HEK293T (cell line): ENCODE measurements around the gene SGTB.
"Not testable (repeated sequence)": the region's sequence is repeated elsewhere in the genome, so short reads cannot be mapped to it uniquely, and the experiment has no call there.

Source experiments
- CTCF ChIA-PET: fragments of 350-600 bp; formaldehyde crosslinking; extraction: SDS; loops from one replicate; lab custom pipeline; 2021; ENCODE audit warnings: antibody characterized with exemption, inconsistent platforms; lab: Yijun Ruan, JAX
- POLR2A ChIA-PET: fragments of 350-600 bp; formaldehyde crosslinking; extraction: SDS; loops from one replicate; lab custom pipeline; 2020; ENCODE audit warnings: antibody characterized with exemption, inconsistent platforms; lab: Yijun Ruan, JAX
- DNase-seq: peaks from one replicate; pipeline ENCODE4 v3.0.0; 2012; ENCODE audit warnings: mixed read lengths; ENCODE audit errors: extremely low spot score
- ARNT ChIP-seq: fragments of 450-650 bp; IDR thresholded peaks from 2 replicates; pipeline ENCODE4 v1.6.1; 2017; ENCODE audit warnings: mild to moderate bottlenecking
- BHLHE40 ChIP-seq: fragments of 450-650 bp; IDR thresholded peaks from 2 replicates; pipeline ENCODE4 v1.6.1; 2016; ENCODE audit warnings: mild to moderate bottlenecking, moderate library complexity, borderline replicate concordance
- CTBP1 ChIP-seq: fragments of 450-650 bp; IDR thresholded peaks from 2 replicates; pipeline ENCODE4 v1.6.1; 2016; ENCODE audit warnings: borderline replicate concordance
- ELF4 ChIP-seq: fragments of 450-650 bp; IDR thresholded peaks from 2 replicates; pipeline ENCODE4 v1.6.1; 2017; ENCODE audit warnings: antibody characterized with exemption
- FOXA1 ChIP-seq: fragments of 450-650 bp; IDR thresholded peaks from 2 replicates; pipeline ENCODE4 v1.6.1; 2016; ENCODE audit warnings: mild to moderate bottlenecking
- FOXK2 ChIP-seq: fragments of 450-650 bp; IDR thresholded peaks from 2 replicates; pipeline ENCODE4 v1.6.1; 2016; ENCODE audit warnings: mild to moderate bottlenecking
- FOXM1 ChIP-seq: fragments of 450-650 bp; IDR thresholded peaks from 2 replicates; pipeline ENCODE4 v1.6.1; 2017; ENCODE audit warnings: mild to moderate bottlenecking, borderline replicate concordance
- HDGF ChIP-seq: fragments of 450-650 bp; IDR thresholded peaks from 2 replicates; pipeline ENCODE4 v1.6.1; 2017; ENCODE audit warnings: antibody characterized with exemption, borderline replicate concordance
- L3MBTL2 ChIP-seq: fragments of 450-650 bp; conservative IDR thresholded peaks from 2 replicates; pipeline ENCODE4 v1.6.1; 2016; ENCODE audit warnings: mild to moderate bottlenecking
- LEF1 ChIP-seq: fragments of 450-650 bp; IDR thresholded peaks from 2 replicates; pipeline ENCODE4 v1.6.1; 2017; ENCODE audit warnings: mild to moderate bottlenecking, borderline replicate concordance
- NFRKB ChIP-seq: fragments of 450-650 bp; IDR thresholded peaks from 2 replicates; pipeline ENCODE4 v1.6.1; 2016; ENCODE audit warnings: mild to moderate bottlenecking, moderate library complexity
- SP1 ChIP-seq: fragments of 450-650 bp; IDR thresholded peaks from 2 replicates; pipeline ENCODE4 v1.6.1; 2017
- SUZ12 ChIP-seq: fragments of 450-650 bp; IDR thresholded peaks from 2 replicates; pipeline ENCODE4 v1.6.1; 2016; ENCODE audit warnings: mild to moderate bottlenecking
- TARDBP ChIP-seq: fragments of 450-650 bp; IDR thresholded peaks from 2 replicates; pipeline ENCODE4 v1.6.1; 2016
- ZNF384 ChIP-seq: fragments of 450-650 bp; IDR thresholded peaks from 2 replicates; pipeline ENCODE4 v1.6.1; 2016
- TF ChIP-seq, protein P1 (sequence below): fragments of 450-650 bp; IDR thresholded peaks from 2 replicates; pipeline ENCODE4 v1.6.1; 2016

SGTB gene

DNA sequence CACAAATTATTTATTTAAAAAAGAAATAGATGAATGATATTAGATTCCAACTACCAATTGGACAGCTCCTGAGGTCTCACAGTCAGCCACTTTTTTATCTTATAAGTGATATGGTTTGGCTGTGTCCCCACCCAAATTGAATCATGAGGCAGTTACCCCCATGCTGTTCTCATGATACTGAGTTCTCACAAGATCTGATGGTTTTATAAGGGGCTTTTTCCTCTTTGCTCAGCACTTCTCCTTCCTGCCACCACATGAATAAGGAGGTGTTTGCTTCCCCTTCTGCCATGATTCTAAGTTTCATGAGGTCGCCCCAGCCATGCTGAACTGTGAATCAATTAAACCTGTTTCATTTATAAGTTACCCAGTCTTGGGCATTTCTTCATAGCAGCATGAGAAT is 13.0 kb upstream of the SGTB start:
- ChIA-PET CTCF (no interaction called here), POLR2A (no interaction called here)
- DNase-seq = no peak
- TF ChIP-seq FOXA1 = no peak
- TF ChIP-seq, protein P1, sequence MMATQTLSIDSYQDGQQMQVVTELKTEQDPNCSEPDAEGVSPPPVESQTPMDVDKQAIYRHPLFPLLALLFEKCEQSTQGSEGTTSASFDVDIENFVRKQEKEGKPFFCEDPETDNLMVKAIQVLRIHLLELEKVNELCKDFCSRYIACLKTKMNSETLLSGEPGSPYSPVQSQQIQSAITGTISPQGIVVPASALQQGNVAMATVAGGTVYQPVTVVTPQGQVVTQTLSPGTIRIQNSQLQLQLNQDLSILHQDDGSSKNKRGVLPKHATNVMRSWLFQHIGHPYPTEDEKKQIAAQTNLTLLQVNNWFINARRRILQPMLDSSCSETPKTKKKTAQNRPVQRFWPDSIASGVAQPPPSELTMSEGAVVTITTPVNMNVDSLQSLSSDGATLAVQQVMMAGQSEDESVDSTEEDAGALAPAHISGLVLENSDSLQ = no peak
- TF ChIP-seq ARNT = no peak
- TF ChIP-seq FOXM1 = no peak
- no peak for TF ChIP-seq ZNF384
- TF ChIP-seq ELF4 = no peak
- no peak for TF ChIP-seq SUZ12
- no peak for TF ChIP-seq NFRKB
- TF ChIP-seq TARDBP = no peak
- TF ChIP-seq CTBP1 = no peak
- TF ChIP-seq FOXK2 = no peak
- TF ChIP-seq HDGF = no peak
- TF ChIP-seq L3MBTL2 = no peak

DNA sequence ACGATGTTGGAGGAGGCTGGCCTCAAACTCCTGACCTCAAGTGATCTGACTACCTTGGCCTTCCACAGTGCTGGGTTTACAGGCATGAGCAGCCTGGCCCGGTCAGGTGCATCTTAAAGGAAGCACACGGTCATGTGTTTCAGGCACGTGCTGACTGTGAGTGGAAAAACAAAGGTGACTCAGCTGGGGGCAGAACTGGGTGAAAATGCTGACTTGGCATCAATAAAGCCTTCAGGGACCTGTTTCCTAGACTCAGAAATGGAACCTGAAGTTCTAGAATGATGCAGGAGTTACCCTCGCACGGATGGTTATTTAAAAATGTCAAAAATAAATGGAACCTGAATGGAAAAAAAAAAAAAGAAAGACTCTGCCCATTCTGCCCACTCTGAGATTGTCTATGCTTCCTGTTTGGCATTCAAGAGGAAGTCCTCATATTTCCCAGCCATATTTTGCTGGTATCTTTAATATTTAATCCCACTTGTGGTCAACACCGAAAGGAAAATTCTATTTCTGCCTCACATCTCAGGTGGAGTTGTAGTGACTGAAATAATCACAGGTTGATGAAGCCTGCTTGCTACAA is 12.4 kb upstream of the SGTB start:
- POLR2A ChIA-PET, CTCF ChIA-PET: not testable (repeated sequence)

DNA sequence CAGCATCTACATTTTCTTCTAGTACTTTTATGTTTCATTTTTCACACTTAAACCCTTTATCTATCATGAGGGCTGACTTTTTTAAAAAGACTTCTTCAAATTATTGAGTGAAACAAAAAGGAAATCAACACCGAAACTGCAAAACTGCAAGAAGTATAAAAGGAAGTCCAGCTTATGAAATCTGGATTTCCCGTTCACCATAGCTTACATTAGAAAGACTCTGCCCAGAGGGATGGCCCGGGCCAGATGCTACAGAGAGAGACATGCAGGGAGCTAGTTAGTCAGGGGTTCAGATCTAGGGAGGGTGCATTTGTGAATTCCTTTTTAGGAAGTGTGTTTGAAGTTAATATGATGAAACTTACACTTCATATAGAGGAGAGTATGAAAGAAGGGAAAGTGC is 10.1 kb upstream of the SGTB start:
- POLR2A ChIA-PET, CTCF ChIA-PET, DNase-seq: not testable (repeated sequence)

More for the DNA sequence above, 12.4 kb upstream of the SGTB start:
- not testable (repeated sequence) for DNase-seq

- POLR2A ChIA-PET = no interaction called here
- DNase-seq = no peak
- CTCF ChIA-PET = interaction anchor here (0.6 to 0.7 kb wide), 2 partner anchors 493 to 1759 kb away, joined by 3 to 4 read pairs; no protein-coding TSS in a partner anchor
- no peak for TF ChIP-seq BHLHE40
- TF ChIP-seq HDGF = no peak
- no peak for TF ChIP-seq CTBP1
- TF ChIP-seq, protein P1 = no peak
- TF ChIP-seq SUZ12 = no peak
- no peak for TF ChIP-seq ZNF384
- TF ChIP-seq TARDBP = no peak
- TF ChIP-seq FOXA1 = no peak
- TF ChIP-seq SP1 = no peak
- TF ChIP-seq FOXK2 = no peak
- no peak for TF ChIP-seq ARNT
- TF ChIP-seq ELF4 = no peak
- no peak for TF ChIP-seq LEF1
- TF ChIP-seq L3MBTL2 = no peak
- no peak for TF ChIP-seq FOXM1
- TF ChIP-seq NFRKB = no peak
Observed at GRCh38 chr5:65730910-65731309, 9.0 kb upstream of the SGTB start.

DNA sequence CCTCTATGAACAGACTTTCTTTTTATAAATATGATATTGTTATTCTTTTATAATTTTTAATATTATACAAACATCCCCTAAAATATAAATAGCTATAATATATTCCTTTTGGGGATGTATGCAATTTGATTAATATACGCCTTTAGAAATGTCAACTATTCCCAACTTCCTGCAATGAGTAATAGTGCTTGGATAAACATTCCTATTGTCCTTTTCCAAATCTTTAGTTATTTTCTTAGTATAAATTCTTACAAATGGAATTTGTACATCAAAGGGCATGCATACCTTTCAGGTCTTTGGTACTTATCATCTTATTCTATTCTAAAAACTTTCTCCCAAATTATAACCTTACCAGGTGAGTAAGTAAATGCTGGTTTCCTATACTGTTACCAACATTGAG is 6.3 kb upstream of the SGTB start:
- CTCF ChIA-PET = no interaction called here
- TF ChIP-seq FOXA1 = no peak
- TF ChIP-seq NFRKB = no peak
- no peak for TF ChIP-seq BHLHE40
- no peak for TF ChIP-seq L3MBTL2
- no peak for TF ChIP-seq HDGF
- no peak for TF ChIP-seq ELF4
- TF ChIP-seq ZNF384 = no peak
- TF ChIP-seq SP1 = no peak
- TF ChIP-seq FOXK2 = no peak
- no peak for TF ChIP-seq CTBP1
- no peak for TF ChIP-seq TARDBP
- TF ChIP-seq SUZ12 = no peak
- no peak for TF ChIP-seq LEF1
- no peak for TF ChIP-seq ARNT
- no peak for TF ChIP-seq FOXM1
- TF ChIP-seq, protein P1 = no peak
- DNase-seq = no peak
- POLR2A ChIA-PET = no interaction called here

- CTCF ChIA-PET = no interaction called here
- TF ChIP-seq TARDBP (no peak), CTBP1 (no peak), L3MBTL2 (no peak), FOXA1 (no peak), SUZ12 (no peak), LEF1 (no peak)
- TF ChIP-seq, protein P1 = no peak
- no peak for DNase-seq
- POLR2A ChIA-PET = no interaction called here
Observed at GRCh38 chr5:65727491-65728156, 5.7 kb upstream of the SGTB start.
